ENCODE data around the gene SYT1.
A peak's percentile ranks its signal among the peaks of the same experiment; 100 is the strongest.
"Not testable (repeated sequence)": the region's sequence is repeated elsewhere in the genome, so short reads cannot be mapped to it uniquely, and the experiment has no call there.

The SYT1 gene

GRCh38 chr12:79194595-79194994, 330.0 kb downstream of the SYT1 start:
- no peak overlapping the region for H3K4me3 ChIP-seq
- no peak for TF ChIP-seq Cebpa-rat (IDR thresholded peaks at IDR 0.05)
- H3K9ac ChIP-seq: no peak overlapping the region
- H3K4me2 ChIP-seq: no peak overlapping the region
- H3K27me3 ChIP-seq: no peaks in the 10 kb centered on the region
- no peak overlapping the region for H3K27ac ChIP-seq
- H3K4me1 ChIP-seq: peaks cover 7 to 15% (median 8%) of the 10 kb centered on the region in 10 experiments; a peak in 14 of 20 replicates
- peaks cover 0 to 26% (median 0%) of the 10 kb centered on the region in 11 experiments; a peak in 6 of 22 replicates for H3K36me3 ChIP-seq
- H3K9me3 ChIP-seq (replicated peaks in 1 of 11): no peaks in the 10 kb centered on the region
- H4K20me1 ChIP-seq: no peaks in the 10 kb centered on the region

- Histone ChIP-seq H3K4me1 (no peaks in the 10 kb centered on the region), H3K36me3 (peaks cover 0 to 18% (median 4%) of the 10 kb centered on the region in 11 experiments; a peak in 6 of 22 replicates), H3K4me3 (no peak overlapping the region), H3K9me3 (replicated peaks in 1 of 11) (no peaks in the 10 kb centered on the region), H3K27ac (no peak overlapping the region), H3K9ac (no peak overlapping the region), H3K27me3 (no peaks in the 10 kb centered on the region), H3K4me2 (no peak overlapping the region), H4K20me1 (no peaks in the 10 kb centered on the region)
- no peak for TF ChIP-seq Cebpa-rat (IDR thresholded peaks at IDR 0.05)
Measured at GRCh38 chr12:79199166-79199565, 334.6 kb downstream of the SYT1 start.

GRCh38 chr12:79200176-79200575, 335.6 kb downstream of the SYT1 start:
- Histone ChIP-seq H3K4me2 (no peak overlapping the region), H3K36me3 (peaks cover 0 to 18% (median 4%) of the 10 kb centered on the region in 11 experiments; a peak in 6 of 22 replicates), H4K20me1 (no peaks in the 10 kb centered on the region), H3K4me1 (no peaks in the 10 kb centered on the region), H3K9me3 (replicated peaks in 1 of 11) (no peaks in the 10 kb centered on the region), H3K4me3 (no peak overlapping the region), H3K27me3 (no peaks in the 10 kb centered on the region), H3K27ac (no peak overlapping the region), H3K9ac (no peak overlapping the region)
- TF ChIP-seq Cebpa-rat (IDR thresholded peaks at IDR 0.05): no peak

- no peaks in the 10 kb centered on the region for H4K20me1 ChIP-seq
- H3K36me3 ChIP-seq: peaks cover 0 to 17% (median 8%) of the 10 kb centered on the region in 11 experiments; a peak in 8 of 22 replicates
- H3K9ac ChIP-seq: no peak overlapping the region
- no peaks in the 10 kb centered on the region for H3K9me3 ChIP-seq (replicated peaks in 1 of 11)
- H3K4me2 ChIP-seq: no peak overlapping the region
- no peak overlapping the region for H3K27ac ChIP-seq
- no peaks in the 10 kb centered on the region for H3K4me1 ChIP-seq
- no peak for TF ChIP-seq Cebpa-rat (IDR thresholded peaks at IDR 0.05)
- no peaks in the 10 kb centered on the region for H3K27me3 ChIP-seq
- H3K4me3 ChIP-seq: no peak overlapping the region
Measured at GRCh38 chr12:79203058-79203647, 338.6 kb downstream of the SYT1 start.

- peaks cover 0 to 34% (median 17%) of the 10 kb centered on the region in 11 experiments; a peak in 12 of 22 replicates for H3K36me3 ChIP-seq
- no peak overlapping the region for H3K27ac ChIP-seq
- TF ChIP-seq Cebpa-rat (IDR thresholded peaks at IDR 0.05): no peak
- no peak overlapping the region for H3K4me2 ChIP-seq
- H4K20me1 ChIP-seq: no peaks in the 10 kb centered on the region
- H3K9me3 ChIP-seq (replicated peaks in 1 of 11): peaks cover 0 to 13% (median 7%) of the 10 kb centered on the region in 11 experiments; a peak in 8 of 22 replicates
- H3K9ac ChIP-seq: no peak overlapping the region
- H3K4me1 ChIP-seq: no peaks in the 10 kb centered on the region
- H3K4me3 ChIP-seq: no peak overlapping the region
- no peaks in the 10 kb centered on the region for H3K27me3 ChIP-seq
Measured at GRCh38 chr12:79206871-79207270, 342.3 kb downstream of the SYT1 start.

- H3K27me3 ChIP-seq, H3K9ac ChIP-seq, H3K4me3 ChIP-seq, H3K27ac ChIP-seq, H4K20me1 ChIP-seq, H3K4me1 ChIP-seq, H3K4me2 ChIP-seq: not testable (repeated sequence)
- peaks cover 0 to 13% (median 7%) of the 10 kb centered on the region in 11 experiments; a peak in 8 of 22 replicates for H3K9me3 ChIP-seq (replicated peaks in 1 of 11)
- peaks cover 0 to 30% (median 11%) of the 10 kb centered on the region in 11 experiments; a peak in 11 of 22 replicates for H3K36me3 ChIP-seq
Measured at GRCh38 chr12:79210403-79210802, 345.8 kb downstream of the SYT1 start.

GRCh38 chr12:79217306-79217705, 352.7 kb downstream of the SYT1 start:
- H3K9me3 ChIP-seq (replicated peaks in 1 of 11): peaks cover 29 to 49% (median 44%) of the 10 kb centered on the region in 11 experiments
- no peaks in the 10 kb centered on the region for H4K20me1 ChIP-seq
- H3K4me3 ChIP-seq: no peak overlapping the region
- no peaks in the 10 kb centered on the region for H3K27me3 ChIP-seq
- H3K4me2 ChIP-seq: no peak overlapping the region
- H3K9ac ChIP-seq: no peak overlapping the region
- TF ChIP-seq Cebpa-rat (IDR thresholded peaks at IDR 0.05): no peak
- 0 out of 20 replicates have a peak, but pooled peaks cover 0 to 1% (median 0%) of the 10 kb centered on the region in 10 experiments for H3K4me1 ChIP-seq
- peaks cover 20 to 61% (median 50%) of the 10 kb centered on the region in 11 experiments for H3K36me3 ChIP-seq
- H3K27ac ChIP-seq: no peak overlapping the region

GRCh38 chr12:79223210-79223609, 358.6 kb downstream of the SYT1 start:
- Histone ChIP-seq H3K9me3 (replicated peaks in 1 of 11) (peaks cover 36 to 58% (median 56%) of the 10 kb centered on the region in 11 experiments), H3K36me3 (peaks cover 28 to 86% (median 65%) of the 10 kb centered on the region in 11 experiments), H3K27ac (no peak overlapping the region), H3K27me3 (no peaks in the 10 kb centered on the region), H3K4me3 (no peak overlapping the region), H3K4me1 (peaks cover 0 to 18% (median 9%) of the 10 kb centered on the region in 10 experiments; a peak in 13 of 20 replicates), H3K9ac (no peak overlapping the region), H3K4me2 (peak overlapping the region in 6 of 11 experiments; percentile 3 to 54 (median 51); a peak in 9 of 22 replicates), H4K20me1 (peaks cover 0 to 4% (median 0%) of the 10 kb centered on the region in 11 experiments; a peak in 1 of 22 replicates)
- no peak for TF ChIP-seq Cebpa-rat (IDR thresholded peaks at IDR 0.05)

- Histone ChIP-seq H3K27me3 (no peaks in the 10 kb centered on the region), H3K4me1 (peaks cover 0 to 18% (median 9%) of the 10 kb centered on the region in 10 experiments; a peak in 13 of 20 replicates), H3K4me3 (no peak overlapping the region), H3K36me3 (peaks cover 22 to 86% (median 60%) of the 10 kb centered on the region in 11 experiments), H4K20me1 (peaks cover 0 to 4% (median 0%) of the 10 kb centered on the region in 11 experiments; a peak in 1 of 22 replicates), H3K9ac (no peak overlapping the region), H3K4me2 (peak overlapping the region in 6 of 11 experiments; percentile 3 to 54 (median 51); a peak in 9 of 22 replicates), H3K27ac (no peak overlapping the region), H3K9me3 (replicated peaks in 1 of 11) (peaks cover 36 to 52% (median 51%) of the 10 kb centered on the region in 11 experiments)
- no peak for TF ChIP-seq Cebpa-rat (IDR thresholded peaks at IDR 0.05)
Measured at GRCh38 chr12:79223761-79224160, 359.2 kb downstream of the SYT1 start.
